Caki2 (cell line): ENCODE measurements around the gene PTPRH. TPM values are rescaled to one million over a fixed set of nuclear protein-coding genes. Genes with fewer than 3 reads are reported as not detected.

Source experiments
- DNase-seq: peaks from one replicate; pipeline ENCODE4 v3.0.0-alpha.2; 2015; ENCODE audit warnings: low read depth
- in situ Hi-C: cut with HindIII; loops from 2 replicates; pipeline ENCODE4 v1.10.0; 2016; ENCODE audit warnings: low sequenced_read_pairs, low pct_unique_long_range_greater_than_20kb, mixed read lengths
- total RNA-seq: library from RNA; depleted of rRNA; stranded (reverse); fragments of >200 nt; shearing (Covaris generic); gene quantifications from 2 replicates; pipeline ENCODE4 v1.2.3, GENCODE V29; 2014; ENCODE audit warnings: low replicate concordance; rRNA removed

The PTPRH gene
- total RNA-seq, result 30.0 and 34.3 TPM in 2 replicates

- DNase-seq, result peak; percentile 69
- in situ Hi-C loops, result no loop called here
These were observed at the start of gene PTPRH for GRCh38 chr19:55208880-55209692. TSS of gene PTPRH (minus strand) at chr19:55209501. CDS start at chr19:55209433, 68 bp downstream.

GRCh38 chr19:55258476-55258827, 49.2 kb upstream of the PTPRH start:
- in situ Hi-C loops, result no loop called here
- DNase-seq, result no peak

GRCh38 chr19:55257461-55258420, 48.4 kb upstream of the PTPRH start:
- in situ Hi-C loops, result no loop called here
- DNase-seq, result no peak

GRCh38 chr19:55256562-55257460, 47.5 kb upstream of the PTPRH start:
- in situ Hi-C loops, result no loop called here
- DNase-seq, result no peak

GRCh38 chr19:55255618-55256423, 46.5 kb upstream of the PTPRH start:
- in situ Hi-C loops, result no loop called here
- DNase-seq, result no peak

GRCh38 chr19:55254625-55254977, 45.3 kb upstream of the PTPRH start:
- in situ Hi-C loops, result no loop called here
- no peak for DNase-seq

GRCh38 chr19:55253842-55254624, 44.7 kb upstream of the PTPRH start:
- in situ Hi-C loops, result no loop called here
- DNase-seq, result no peak

- no peak for DNase-seq
- in situ Hi-C loops, result no loop called here
These were observed 43.7 kb upstream of the PTPRH start for GRCh38 chr19:55252760-55253663.

GRCh38 chr19:55251341-55252081, 42.2 kb upstream of the PTPRH start:
- in situ Hi-C loops, result no loop called here

GRCh38 chr19:55250262-55251036, 41.1 kb upstream of the PTPRH start:
- in situ Hi-C loops, result no loop called here
- no peak for DNase-seq

More at GRCh38 chr19:55251341-55252081, 42.2 kb upstream of the PTPRH start:
- peak; percentile 59 for DNase-seq

- in situ Hi-C loops, result no loop called here
- no peak for DNase-seq
These were observed 40.5 kb upstream of the PTPRH start for GRCh38 chr19:55249841-55250240.

GRCh38 chr19:55248704-55249103, 39.4 kb upstream of the PTPRH start:
- in situ Hi-C loops, result no loop called here
- DNase-seq, result no peak

- in situ Hi-C loops, result no loop called here
- DNase-seq, result no peak
These were observed 38.9 kb upstream of the PTPRH start for GRCh38 chr19:55248166-55248675.

GRCh38 chr19:55247621-55248099, 38.4 kb upstream of the PTPRH start:
- DNase-seq, result peak; percentile 45
- in situ Hi-C loops, result no loop called here
